Superior temporal gyrus (tissue), 1 donor: ENCODE data around the gene NCAPG2.

Experiments
- DNase-seq: peaks from one replicate; pipeline ENCODE4 v3.0.0-alpha.2; 2016; ENCODE audit errors: extremely low spot score

The NCAPG2 gene

DNA sequence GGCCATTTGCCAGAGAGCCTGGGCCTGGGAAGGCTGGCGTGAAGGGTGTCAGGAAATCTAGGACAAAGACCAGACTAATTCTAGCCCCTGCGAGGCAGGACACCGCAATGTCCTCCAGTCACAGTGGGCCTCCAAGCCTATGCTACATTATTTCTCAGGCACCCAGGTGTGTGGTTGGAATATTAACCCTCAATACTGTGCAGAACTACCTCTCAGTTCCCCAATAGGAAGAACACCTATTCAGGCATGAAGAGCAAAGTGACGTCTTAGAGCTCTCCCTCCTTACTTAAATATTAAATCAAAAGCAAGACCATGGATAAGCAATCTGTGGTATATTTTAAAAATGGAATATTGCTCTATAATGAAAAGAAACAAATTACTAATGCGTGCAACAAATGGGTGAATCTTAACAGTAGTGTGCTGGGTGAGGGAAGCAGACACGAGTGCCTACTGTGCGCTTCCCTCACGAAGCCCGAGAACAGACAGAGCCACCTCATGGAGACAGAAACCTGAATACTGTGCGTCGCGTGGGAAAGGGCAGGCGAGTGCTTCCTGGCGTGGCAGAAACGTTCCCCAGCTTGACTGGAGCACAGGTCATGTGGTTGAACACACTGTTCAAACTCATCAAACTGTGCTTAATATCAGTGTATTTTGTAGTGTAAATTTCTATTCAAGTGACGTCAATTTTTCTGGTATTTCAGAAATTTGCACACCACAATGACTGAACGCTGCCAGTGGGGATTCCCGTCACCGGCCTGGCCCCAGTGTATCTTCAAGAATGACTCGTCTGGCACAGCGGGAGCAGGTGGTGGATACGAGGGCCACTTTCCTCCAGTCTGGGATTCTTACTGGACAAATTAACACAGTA, 101.5 kb downstream of the NCAPG2 start:
- no peak for DNase-seq

DNA sequence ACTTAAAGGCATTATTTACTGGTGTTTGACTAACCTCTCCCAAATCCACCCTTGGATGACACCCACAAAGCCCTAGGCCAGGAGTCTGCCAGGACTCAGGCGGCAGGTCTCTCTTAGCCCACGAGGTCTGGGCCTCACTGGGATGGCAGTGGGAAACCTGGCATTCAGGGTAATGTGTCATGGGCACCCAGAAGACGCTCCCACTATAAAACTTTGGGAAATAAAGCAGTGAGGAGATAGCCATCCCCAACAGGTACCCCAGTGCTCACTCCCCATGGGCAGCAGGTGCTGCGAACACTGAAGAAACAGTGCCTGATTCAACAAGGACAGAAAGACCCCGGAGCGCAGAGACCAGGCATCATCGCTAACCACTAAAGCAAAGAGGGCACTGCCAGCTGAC, 102.6 kb downstream of the NCAPG2 start:
- DNase-seq: no peak

DNA sequence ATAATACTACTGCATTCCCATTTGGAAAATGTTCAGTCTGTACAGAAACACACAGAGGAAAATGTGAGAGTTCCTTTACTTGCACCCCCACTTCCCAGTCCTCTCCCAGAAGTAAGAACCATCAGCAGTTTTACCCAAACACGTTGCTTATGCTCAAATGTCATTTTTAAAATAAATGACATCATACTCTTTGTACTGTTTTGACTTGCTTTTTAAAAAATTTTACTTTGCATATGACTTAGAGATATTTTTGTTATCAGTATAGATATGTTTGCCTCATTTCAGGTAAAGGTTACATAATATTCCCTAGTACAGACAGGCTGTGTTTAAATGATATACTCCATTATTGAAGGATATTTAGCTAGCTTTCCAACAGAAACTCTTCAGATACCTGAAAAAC, 103.5 kb downstream of the NCAPG2 start:
- DNase-seq: no peak

DNA sequence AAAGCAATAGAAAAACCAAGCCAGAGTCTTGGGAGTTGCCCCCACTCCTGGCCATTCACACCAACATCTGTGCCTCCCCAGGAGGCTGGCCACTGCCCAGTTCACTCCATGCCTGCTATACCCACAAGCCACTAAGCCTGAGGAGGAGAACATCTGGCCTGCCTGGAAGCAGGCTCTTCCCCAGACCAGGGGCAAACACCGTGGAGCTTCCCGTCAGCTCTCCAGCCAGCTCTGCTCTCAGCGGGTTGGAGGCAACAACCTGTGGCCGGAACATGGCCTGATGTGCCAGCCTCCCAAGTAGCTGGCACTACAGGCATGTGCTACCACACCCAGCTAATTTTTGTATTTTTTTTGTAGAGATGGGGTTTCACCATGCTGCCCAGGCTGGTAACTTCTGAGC, 107.9 kb downstream of the NCAPG2 start:
- no peak for DNase-seq

DNA sequence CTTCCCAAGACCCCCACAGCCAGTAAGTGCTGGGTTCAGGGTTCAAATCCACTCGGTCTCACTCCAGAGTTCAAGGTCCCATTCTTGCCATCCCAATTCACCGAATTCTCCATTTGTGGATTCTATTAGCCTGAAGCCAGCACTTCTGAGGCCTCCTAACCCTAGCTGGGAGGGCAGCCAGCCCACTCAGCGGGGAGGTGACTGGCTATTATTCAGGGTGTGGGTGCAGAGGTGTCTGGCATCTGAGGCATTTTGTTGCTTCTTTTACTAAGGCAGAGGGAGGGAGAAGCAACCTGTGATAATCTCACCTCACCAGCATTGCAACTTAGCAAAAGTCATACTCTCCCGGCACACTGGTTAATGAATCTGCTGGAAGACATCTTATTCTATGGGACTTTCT, 108.3 kb downstream of the NCAPG2 start:
- no peak for DNase-seq

DNA sequence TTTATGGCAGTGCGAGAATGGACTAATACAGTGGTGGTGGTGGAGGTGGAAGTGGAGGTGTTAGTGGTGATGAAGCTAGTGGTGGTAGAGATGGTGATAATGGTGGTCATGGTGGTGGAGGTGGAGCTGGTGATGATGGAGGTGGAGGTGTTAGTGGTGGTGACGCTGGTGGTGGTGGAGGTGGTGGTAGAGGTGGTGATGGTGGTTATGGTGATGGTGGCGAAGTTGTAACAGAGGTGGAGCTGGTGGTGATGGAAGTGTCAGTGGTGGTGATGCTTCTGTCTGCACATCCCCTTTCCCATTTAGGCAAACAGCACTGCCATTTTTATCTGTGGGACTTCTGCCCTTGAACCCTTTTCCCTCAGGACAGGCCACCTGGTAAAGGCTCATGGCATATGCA, 109.5 kb downstream of the NCAPG2 start:
- DNase-seq: no peak

DNA sequence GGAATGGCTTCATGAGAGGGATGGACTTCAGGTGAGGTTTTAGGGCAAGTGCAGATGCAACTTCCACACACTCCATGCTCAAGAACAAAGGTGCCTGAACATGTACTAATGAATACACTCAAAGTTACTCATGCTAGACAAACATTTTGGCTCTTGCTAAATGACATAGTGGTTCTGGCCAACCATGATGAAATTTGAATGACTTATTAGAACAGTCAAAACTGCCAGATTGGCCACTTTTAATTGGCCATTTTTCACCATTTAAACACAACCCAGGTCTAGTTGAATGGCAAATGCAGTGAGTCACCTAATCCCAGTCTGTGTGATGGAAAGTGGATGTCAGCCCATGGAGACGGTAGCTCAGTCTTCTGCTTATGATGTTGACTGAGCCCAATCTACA, 112.1 kb downstream of the NCAPG2 start:
- no peak for DNase-seq

DNA sequence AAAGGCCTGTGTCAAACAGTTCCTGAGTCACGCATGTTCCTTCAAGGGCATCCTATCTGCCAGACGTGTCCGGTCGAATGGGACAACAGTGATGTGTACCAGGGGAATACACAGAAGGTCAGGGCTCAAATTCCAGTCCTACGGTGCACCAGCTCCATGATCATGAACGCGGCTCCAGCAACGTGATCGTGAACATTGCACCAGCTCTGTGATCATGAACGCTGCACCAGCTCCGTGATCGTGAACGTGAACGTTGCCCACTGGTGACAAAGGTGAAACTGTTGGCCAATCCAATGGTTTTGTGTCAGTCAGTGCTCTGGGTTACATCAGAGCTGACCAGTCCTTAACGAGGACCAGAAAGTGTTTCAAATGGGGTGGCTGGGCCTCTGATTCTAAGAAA, 112.7 kb downstream of the NCAPG2 start:
- no peak for DNase-seq

DNA sequence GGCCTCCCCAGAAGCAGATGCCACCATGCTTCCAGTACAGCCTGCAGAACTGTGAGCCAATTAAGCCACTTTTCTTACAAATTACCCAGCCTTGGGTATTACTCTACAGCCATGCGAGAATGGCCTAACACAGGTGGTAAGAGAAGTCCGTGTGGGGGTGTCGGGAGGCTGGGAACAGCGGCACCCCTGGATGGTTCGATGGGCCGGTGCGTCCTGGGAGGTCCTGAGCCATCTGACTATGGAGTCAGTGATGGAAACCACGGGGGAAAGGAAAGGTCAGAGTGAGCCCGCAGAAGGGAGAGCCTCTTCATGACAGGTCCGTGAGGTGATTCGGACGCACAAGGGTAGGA, 114.4 kb downstream of the NCAPG2 start:
- DNase-seq: no peak

DNA sequence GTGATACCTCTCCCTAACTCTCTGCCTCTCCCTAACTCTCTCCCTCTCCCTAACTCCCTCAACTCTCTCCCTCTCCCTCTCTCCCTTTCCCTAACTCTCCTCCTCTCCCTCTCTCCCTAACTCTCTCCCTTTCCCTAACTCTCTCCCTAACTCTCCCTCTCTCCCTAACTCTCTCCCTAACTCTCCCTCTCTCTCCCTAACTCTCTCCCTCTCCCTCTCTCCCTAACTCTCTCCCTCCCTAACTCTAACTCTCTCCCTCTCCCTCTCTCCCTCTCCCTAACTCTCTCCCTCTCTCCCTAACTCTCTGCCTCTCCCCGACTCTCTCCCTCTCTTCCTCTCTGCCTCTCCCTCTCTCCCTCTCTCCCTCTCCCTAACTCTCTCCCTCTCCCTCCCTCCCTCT, 115.0 kb downstream of the NCAPG2 start:
- no peak for DNase-seq

DNA sequence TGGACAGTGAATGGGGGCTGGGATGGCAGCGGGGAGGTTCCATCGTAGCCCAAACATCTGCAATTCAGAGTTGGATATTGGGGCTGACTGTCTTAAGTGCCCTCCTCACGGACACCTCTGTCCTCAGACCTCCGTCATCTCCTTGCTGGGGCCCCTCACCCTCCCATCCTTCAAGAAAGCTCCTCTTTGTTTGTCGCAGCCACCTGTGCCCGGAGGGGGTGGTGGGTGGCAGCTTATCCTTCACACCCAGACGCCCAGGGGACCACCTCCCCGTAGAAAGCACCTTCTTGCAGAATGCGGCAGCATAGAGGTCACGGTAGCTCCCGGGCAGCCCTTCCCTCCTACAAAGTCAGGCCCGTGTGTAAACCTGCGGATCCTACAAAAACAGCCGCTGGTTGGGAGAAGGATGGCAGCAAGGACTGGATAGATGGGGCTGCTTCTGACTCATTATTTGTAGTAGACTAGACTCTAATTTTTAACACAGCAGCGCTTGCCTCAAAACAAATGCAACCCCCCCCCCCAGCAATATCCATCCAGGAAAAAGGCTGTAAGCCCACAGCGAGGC, 115.6 kb downstream of the NCAPG2 start:
- DNase-seq: no peak

DNA sequence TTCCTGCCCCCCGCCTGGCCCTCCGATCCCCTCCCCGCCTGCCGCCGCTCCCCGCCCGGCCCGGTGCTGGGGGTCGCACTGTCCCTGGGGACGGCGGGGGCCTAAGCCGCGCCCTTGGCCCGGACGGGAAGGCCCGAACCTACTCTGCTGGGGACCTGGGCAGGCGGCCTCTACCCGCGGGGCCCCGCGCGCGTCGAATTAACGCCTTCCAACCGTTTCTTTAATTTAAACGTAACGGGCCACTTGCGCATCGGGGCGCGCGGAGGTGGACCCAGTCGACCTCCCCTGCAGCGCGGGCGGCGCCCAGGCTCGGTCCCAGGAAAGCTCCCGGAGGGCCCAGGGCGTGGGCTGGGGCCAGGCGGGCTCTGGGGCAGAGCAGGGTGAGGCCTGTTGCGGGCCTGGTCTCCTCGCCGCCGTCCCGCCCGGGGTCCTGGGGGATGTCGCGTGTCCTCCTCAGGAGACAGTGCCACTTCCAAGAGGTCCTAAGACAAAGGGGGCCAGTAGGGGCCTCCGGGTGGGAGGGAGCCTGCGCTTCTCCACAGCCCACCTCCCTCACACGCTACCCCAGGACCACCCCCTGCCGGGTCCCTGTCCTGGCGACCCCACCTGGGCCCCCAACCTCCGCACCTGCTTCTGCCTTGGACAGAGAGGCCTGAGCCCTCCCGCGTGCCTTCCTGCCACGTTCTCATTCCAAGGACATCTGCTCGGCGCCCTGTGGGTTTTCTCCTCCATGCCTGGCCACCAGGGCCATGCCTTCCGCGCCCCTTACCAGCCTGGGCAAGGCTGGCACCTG, 116.3 kb downstream of the NCAPG2 start:
- DNase-seq: no peak

DNA sequence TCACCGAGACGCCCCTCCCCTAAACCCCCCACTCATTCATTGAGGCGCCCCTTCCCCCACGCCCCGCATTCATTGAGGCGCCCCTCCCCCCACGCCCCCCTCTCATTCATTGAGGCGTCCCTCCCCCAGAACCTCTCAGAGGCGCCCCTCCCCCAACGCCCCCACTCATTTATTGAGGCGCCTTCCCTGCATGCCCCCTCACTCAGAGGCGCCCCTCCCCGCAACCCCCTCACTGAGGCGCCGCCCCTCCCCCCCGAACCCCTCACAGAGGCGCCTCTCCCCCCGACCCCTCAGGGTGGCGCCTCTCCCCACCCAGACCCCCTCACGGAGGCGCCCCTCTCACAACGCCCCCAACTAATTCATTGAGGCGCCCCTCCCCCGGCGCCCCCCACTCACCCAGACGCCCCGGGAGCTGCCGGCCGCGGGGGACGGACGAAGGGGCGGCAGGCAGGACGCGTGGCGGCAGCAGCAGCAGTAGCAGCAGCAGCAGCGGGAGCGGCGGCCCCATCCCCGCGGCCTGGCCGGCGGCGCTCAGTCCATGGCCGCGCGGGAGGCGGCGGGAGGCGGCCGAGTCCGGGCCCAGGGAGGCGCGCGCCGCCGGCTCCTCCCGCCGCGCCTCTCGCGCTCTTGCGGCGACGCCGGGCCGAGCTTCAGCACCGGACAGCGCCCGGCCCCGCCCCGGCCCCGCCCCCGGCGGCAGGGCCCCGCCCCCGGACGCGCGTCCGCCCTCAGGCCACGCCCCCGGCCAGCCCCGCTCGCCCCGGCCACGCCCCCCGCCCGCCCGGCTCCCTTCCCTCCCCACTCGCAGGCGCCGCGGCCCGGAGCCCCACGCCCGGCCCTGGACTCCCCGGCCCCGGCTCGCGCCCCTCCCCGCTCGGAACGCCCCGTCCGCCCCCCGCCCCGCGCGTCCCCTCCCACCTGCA, 117.2 kb downstream of the NCAPG2 start, which contains the start of gene PTPRN2:
Gene PTPRN2 (minus strand): TSS at position 662 of the 923 bp plus-strand sequence.
- no peak for DNase-seq

DNA sequence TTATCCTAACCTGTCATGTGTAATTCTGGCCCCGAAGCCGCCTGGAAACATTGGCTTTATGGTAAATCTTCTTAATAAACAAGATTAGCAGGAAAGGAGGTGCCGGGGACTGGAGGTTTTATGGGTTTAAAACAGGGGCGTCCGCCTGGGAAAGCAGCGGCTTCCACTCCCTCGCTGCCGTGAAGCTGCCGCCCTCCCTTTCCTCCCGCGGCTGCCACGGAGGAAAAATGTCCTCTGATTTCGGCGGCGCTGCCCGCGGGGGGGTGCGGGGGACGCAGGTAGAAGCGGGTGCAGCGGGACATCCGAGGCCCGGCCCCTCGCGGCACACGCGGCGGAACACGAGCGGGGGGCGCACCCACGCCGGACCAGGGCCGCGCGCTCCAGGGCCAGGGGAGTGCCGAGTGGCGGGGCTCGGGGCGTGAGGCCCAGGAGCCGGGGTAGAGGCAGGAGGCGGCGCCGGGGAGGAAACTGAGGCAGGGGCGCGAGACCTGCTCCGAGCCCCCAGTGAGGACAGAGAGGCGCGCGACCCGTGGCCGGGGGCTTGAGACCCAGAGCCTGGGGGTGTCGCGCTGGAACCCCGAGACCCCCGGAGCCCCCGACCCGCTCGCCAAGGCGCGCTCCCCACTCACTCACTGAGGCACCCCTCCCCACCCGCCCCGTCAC, 118.0 kb downstream of the NCAPG2 start:
- no peak for DNase-seq

DNA sequence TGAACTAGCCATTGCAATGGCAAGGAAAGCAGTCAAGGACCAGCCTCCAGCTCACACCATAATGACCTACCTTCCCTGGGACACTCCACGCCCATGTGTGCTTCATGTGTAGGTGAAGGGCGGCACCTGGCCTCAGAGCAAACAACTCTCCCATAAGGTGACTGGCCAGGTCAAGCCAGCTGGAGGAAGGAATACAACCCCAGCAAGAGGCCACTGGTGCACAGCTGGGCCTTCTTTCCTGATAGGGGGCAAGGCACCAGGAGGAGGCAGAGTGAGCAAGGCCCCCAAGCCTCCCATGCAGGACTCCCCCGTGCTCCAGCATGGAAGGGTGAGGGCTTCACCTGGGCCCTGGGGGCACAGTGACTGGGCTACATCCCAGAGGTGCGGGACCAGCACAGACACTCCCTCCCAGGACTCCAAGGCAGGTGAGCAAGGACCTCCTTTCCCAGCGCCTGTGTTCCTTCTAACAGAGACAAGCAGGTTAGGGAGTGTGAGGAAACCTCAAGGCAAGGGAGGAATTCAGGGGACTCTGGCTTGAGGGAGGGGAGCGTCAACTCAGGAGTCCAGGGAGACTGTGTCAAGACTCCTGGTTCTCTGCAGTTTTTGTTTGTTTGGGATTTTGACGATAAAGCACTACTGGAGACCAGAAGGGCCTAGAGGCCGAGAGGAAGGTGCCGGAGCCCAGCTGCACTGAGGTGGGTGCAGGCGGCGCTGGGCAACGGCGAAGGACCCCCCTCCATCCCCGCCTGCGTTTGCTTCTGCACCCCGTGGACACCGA, 118.7 kb downstream of the NCAPG2 start:
- DNase-seq: no peak

DNA sequence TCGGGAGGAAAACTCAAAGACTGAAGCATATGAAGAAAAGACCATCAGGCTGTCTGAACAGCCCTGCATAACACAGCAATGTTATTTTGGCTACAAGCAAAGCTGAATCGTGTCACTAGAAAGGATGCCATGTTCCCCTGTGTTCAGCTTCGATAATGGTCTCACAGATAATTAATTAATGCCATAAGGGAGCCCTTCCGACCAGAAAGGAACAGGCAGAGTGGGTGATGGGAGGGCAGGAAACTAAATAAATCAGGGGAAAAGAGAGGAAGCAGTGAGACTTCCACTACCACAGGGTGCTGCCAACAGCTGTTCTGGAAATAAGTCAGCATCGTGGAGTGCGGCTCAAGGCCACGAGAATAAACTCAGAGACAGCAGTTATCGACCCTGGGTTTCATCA, 120.2 kb downstream of the NCAPG2 start:
- no peak for DNase-seq

DNA sequence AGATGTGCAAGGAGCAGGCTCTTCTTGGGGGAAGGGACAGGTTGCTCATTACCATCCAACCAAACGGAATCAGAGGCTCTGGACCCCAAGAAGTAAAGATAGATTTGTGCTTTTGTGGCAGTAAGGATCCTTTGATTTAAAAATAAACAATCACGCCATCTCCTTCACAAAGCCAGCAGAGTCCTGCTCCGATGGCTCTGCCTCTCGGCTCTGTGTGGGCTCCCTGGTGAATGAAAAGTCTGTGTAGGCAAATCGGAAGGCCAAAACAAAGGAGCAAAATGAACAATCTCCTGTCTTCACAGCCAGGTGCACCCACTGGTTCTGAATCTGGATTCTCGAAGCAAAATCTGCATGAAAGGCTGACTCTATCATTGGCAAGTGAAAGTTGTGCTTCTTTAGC, 120.8 kb downstream of the NCAPG2 start:
- no peak for DNase-seq

DNA sequence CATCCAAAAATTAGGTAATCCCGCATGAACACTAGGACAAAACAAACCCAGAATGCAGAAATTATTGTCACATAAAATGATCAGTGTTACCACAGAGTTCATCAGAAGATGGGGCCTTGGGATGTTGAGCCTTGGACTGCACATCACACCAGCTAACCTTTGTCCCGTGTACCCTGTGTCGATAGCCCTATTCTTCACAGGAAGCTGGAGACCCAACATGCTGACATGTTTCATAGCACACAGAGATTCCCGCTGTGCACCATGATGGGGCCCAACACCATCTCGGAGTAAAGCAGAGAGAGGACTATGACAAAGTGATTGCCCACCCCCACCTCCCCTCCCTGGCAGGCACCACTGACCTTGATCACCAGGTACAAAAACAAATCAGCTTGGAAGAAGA, 121.5 kb downstream of the NCAPG2 start:
- no peak for DNase-seq

DNA sequence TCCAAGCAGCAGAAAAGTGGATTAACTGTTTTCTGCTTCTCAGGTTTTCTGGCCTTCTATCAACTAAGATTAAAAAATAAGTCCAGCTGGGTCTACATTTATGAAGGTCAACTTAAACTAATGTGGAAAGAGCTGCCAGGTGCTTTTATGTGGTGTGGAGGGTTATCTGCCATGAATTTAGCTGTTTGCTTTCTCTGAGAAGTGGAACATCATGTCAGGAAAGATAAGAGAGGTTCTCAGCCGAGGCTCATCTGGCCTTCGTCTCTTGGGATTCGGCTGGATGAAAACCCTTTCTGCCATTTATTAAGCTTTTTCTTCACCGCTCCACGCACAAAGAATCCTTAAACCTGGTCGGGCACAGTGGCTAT, 122.5 kb downstream of the NCAPG2 start:
- DNase-seq: no peak

DNA sequence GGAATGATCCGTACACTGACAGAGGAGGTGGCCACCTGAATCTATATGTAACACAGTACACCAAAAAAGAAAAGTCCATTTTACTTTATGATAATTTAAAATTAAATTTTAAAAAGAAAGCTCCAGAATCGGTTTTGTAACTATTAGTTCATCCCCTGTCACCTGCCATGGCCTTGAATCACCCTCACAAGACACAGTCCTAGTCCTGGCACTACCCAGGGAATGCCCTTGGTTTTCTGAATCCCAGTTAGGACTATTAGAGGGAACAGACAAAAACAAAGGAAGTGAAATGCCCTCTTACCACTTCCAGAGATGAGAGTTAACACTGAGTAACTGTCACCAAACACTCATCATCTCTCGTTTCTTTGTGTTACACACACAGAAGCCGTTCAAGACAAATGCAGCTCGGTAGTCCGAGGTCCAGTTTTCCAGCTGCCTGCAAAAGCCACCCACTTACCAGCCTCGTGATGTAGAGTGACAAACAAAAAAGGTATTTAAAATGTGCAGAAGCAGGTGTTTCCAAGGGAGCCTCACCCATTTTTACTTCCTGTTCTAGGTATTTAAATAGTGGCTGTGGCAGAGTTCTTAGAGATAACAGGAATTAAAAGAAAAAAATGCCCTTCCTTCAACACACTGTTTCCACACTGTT, 123.0 kb downstream of the NCAPG2 start:
- no peak for DNase-seq
